Measurements from ENCODE around the gene CALCOCO2.
"Not testable (repeated sequence)": the region's sequence is repeated elsewhere in the genome, so short reads cannot be mapped to it uniquely, and the experiment has no call there.

CALCOCO2 gene

GRCh38 chr17:48825446-48826381, 5.1 kb upstream of the CALCOCO2 start:
- no peak for DNase-seq

- DNase-seq: no peak
Observed at GRCh38 chr17:48831549-48831883, 681 bp downstream of the CALCOCO2 start.

- DNase-seq: no peak
Observed at GRCh38 chr17:48834973-48835372, 4.1 kb downstream of the CALCOCO2 start.

- no peak for DNase-seq
Observed at GRCh38 chr17:48835971-48836370, 5.1 kb downstream of the CALCOCO2 start.

GRCh38 chr17:48837458-48837857, 6.6 kb downstream of the CALCOCO2 start:
- DNase-seq: not testable (repeated sequence)

GRCh38 chr17:48840441-48840840, 9.6 kb downstream of the CALCOCO2 start:
- peak; percentile 15 for DNase-seq

- peak; percentile 58 for DNase-seq
Observed at GRCh38 chr17:48841395-48841831, 10.6 kb downstream of the CALCOCO2 start.

- peak; percentile 18 for DNase-seq
Observed at GRCh38 chr17:48842746-48843145, 11.9 kb downstream of the CALCOCO2 start.

GRCh38 chr17:48843187-48843900, 12.5 kb downstream of the CALCOCO2 start:
- no peak for DNase-seq

- DNase-seq: no peak
Observed at GRCh38 chr17:48850792-48851323, 20.0 kb downstream of the CALCOCO2 start.

- no peak for DNase-seq
Observed at GRCh38 chr17:48854774-48855476, 24.1 kb downstream of the CALCOCO2 start.

GRCh38 chr17:48856122-48856821, 25.4 kb downstream of the CALCOCO2 start:
- no peak for DNase-seq

GRCh38 chr17:48860034-48860433, 29.2 kb downstream of the CALCOCO2 start:
- no peak for DNase-seq

- DNase-seq: no peak
Observed at GRCh38 chr17:48860456-48860855, 29.6 kb downstream of the CALCOCO2 start.

GRCh38 chr17:48868916-48869500, 38.2 kb downstream of the CALCOCO2 start:
- DNase-seq: no peak

GRCh38 chr17:48869821-48870318, 39.0 kb downstream of the CALCOCO2 start:
- DNase-seq: no peak

- DNase-seq: no peak
Observed at GRCh38 chr17:48871035-48871550, 40.3 kb downstream of the CALCOCO2 start.

- DNase-seq: no peak
Observed at GRCh38 chr17:48871551-48872351, 40.9 kb downstream of the CALCOCO2 start.

GRCh38 chr17:48872409-48872808, 41.6 kb downstream of the CALCOCO2 start:
- DNase-seq: not testable (repeated sequence)

- no peak for DNase-seq
Observed at GRCh38 chr17:48873209-48873608, 42.4 kb downstream of the CALCOCO2 start.

All from fibroblast of skin of scalp (primary cell).